Activated naive CD8-positive, alpha-beta T cell treated with anti-CD3 and anti-CD28 coated beads for 36 hours (primary cell): ENCODE results near the gene TMEM62. TPM values are rescaled to one million over a fixed set of nuclear protein-coding genes. Genes with fewer than 3 reads are reported as not detected.
A peak's percentile ranks its signal among the peaks of the same experiment; 100 is the strongest.
"Not testable (repeated sequence)": the region's sequence is repeated elsewhere in the genome, so short reads cannot be mapped to it uniquely, and the experiment has no call there.

Source experiments
- DNase-seq: peaks from one replicate; pipeline ENCODE4 v3.0.0; 2021
- H3K27ac Mint-ChIP-seq: one replicate; pipeline ENCODE4 v1.8.0; 2022; ENCODE audit warnings: mild to moderate bottlenecking, moderate library complexity, mixed read lengths
- H3K27me3 Mint-ChIP-seq: one replicate; pipeline ENCODE4 v1.8.0; 2022; ENCODE audit warnings: mild to moderate bottlenecking, mixed read lengths
- H3K36me3 Mint-ChIP-seq: one replicate; pipeline ENCODE4 v1.8.0; 2021; ENCODE audit warnings: mild to moderate bottlenecking, mixed read lengths
- H3K4me1 Mint-ChIP-seq: one replicate; pipeline ENCODE4 v1.8.0; 2021; ENCODE audit warnings: mixed read lengths
- H3K4me3 Mint-ChIP-seq: one replicate; pipeline ENCODE4 v1.8.0; 2022; ENCODE audit warnings: mild to moderate bottlenecking, moderate library complexity, mixed read lengths
- H3K9me3 Mint-ChIP-seq: one replicate; pipeline ENCODE4 v1.8.0; 2022; ENCODE audit warnings: mixed read lengths
- total RNA-seq, 2 experiments: library from RNA; stranded (reverse); gene quantifications; one replicate each; pipeline ENCODE4 v1.2.3, GENCODE V29; 2021

TMEM62 gene
- total RNA-seq, 2 experiments from 2014 or later, result 13.8 to 13.9 TPM

GRCh38 chr15:43218908-43219706 lies 85.7 kb downstream of the TMEM62 start:
- no peak overlapping the region for H3K27ac Mint-ChIP-seq
- no peaks in the 10 kb centered on the region for H3K36me3 Mint-ChIP-seq
- peaks cover 12% of the 10 kb centered on the region for H3K27me3 Mint-ChIP-seq
- H3K4me1 Mint-ChIP-seq, result no peaks in the 10 kb centered on the region
- no peak for DNase-seq
- H3K9me3 Mint-ChIP-seq, result no peaks in the 10 kb centered on the region
- H3K4me3 Mint-ChIP-seq, result no peak overlapping the region

- no peak for DNase-seq
- no peak overlapping the region for H3K4me3 Mint-ChIP-seq
- H3K9me3 Mint-ChIP-seq, result no peaks in the 10 kb centered on the region
- no peak overlapping the region for H3K27ac Mint-ChIP-seq
- peaks cover 14% of the 10 kb centered on the region for H3K27me3 Mint-ChIP-seq
- no peaks in the 10 kb centered on the region for H3K4me1 Mint-ChIP-seq
- H3K36me3 Mint-ChIP-seq, result no peaks in the 10 kb centered on the region
Measured at GRCh38 chr15:43219929-43220928, 86.8 kb downstream of the TMEM62 start.

- Mint-ChIP-seq H3K9me3 (no peaks in the 10 kb centered on the region), H3K27me3 (peaks cover 19% of the 10 kb centered on the region), H3K4me1 (peaks cover 5% of the 10 kb centered on the region), H3K27ac (no peak within 1 kb of the TSS), H3K4me3 (no peak within 1 kb of the TSS), H3K36me3 (no peaks in the 10 kb centered on the region)
- DNase-seq, result no peak
Measured at GRCh38 chr15:43220991-43221403, 87.6 kb downstream of the TMEM62 start, which contains the start of gene EPB42. TSS of gene EPB42 (minus strand) at chr15:43221018. CDS start at chr15:43220825, 193 bp downstream.

- no peak for DNase-seq
- Mint-ChIP-seq H3K9me3 (no peaks in the 10 kb centered on the region), H3K27ac (no peak overlapping the region), H3K27me3 (peaks cover 20% of the 10 kb centered on the region), H3K4me3 (no peak overlapping the region), H3K4me1 (peaks cover 6% of the 10 kb centered on the region), H3K36me3 (no peaks in the 10 kb centered on the region)
Measured at GRCh38 chr15:43221422-43221821, 88.0 kb downstream of the TMEM62 start.

GRCh38 chr15:43225201-43225949 lies 92.0 kb downstream of the TMEM62 start:
- Mint-ChIP-seq H3K27ac (no peak overlapping the region), H3K4me3 (peak overlapping the region; percentile 42), H3K36me3 (no peaks in the 10 kb centered on the region), H3K9me3 (no peaks in the 10 kb centered on the region), H3K27me3 (peaks cover 16% of the 10 kb centered on the region), H3K4me1 (peaks cover 6% of the 10 kb centered on the region)
- DNase-seq, result peak; percentile 26

GRCh38 chr15:43225950-43226255 lies 92.5 kb downstream of the TMEM62 start:
- not testable (repeated sequence) for H3K9me3 Mint-ChIP-seq, H3K36me3 Mint-ChIP-seq, DNase-seq, H3K4me1 Mint-ChIP-seq, H3K27ac Mint-ChIP-seq
- Mint-ChIP-seq H3K4me3 (peak overlapping the region; percentile 42), H3K27me3 (peaks cover 16% of the 10 kb centered on the region)

- H3K4me1 Mint-ChIP-seq, result peaks cover 6% of the 10 kb centered on the region
- no peak overlapping the region for H3K4me3 Mint-ChIP-seq
- no peaks in the 10 kb centered on the region for H3K36me3 Mint-ChIP-seq
- no peaks in the 10 kb centered on the region for H3K9me3 Mint-ChIP-seq
- H3K27me3 Mint-ChIP-seq, result peaks cover 16% of the 10 kb centered on the region
- H3K27ac Mint-ChIP-seq, result no peak overlapping the region
- DNase-seq, result no peak
Measured at GRCh38 chr15:43226436-43227305, 93.3 kb downstream of the TMEM62 start.

GRCh38 chr15:43229977-43230376 lies 96.6 kb downstream of the TMEM62 start:
- no peaks in the 10 kb centered on the region for H3K9me3 Mint-ChIP-seq
- no peaks in the 10 kb centered on the region for H3K36me3 Mint-ChIP-seq
- peaks cover 6% of the 10 kb centered on the region for H3K4me1 Mint-ChIP-seq
- H3K4me3 Mint-ChIP-seq, result no peak overlapping the region
- H3K27ac Mint-ChIP-seq, result no peak overlapping the region
- H3K27me3 Mint-ChIP-seq, result peaks cover 6% of the 10 kb centered on the region
- DNase-seq, result no peak

GRCh38 chr15:43230640-43231115 lies 97.3 kb downstream of the TMEM62 start:
- H3K4me3 Mint-ChIP-seq, result no peak overlapping the region
- H3K27ac Mint-ChIP-seq, result no peak overlapping the region
- H3K36me3 Mint-ChIP-seq, result no peaks in the 10 kb centered on the region
- DNase-seq, result no peak
- H3K9me3 Mint-ChIP-seq, result no peaks in the 10 kb centered on the region
- H3K27me3 Mint-ChIP-seq, result peaks cover 4% of the 10 kb centered on the region
- H3K4me1 Mint-ChIP-seq, result peaks cover 4% of the 10 kb centered on the region

- H3K27ac Mint-ChIP-seq, result no peak overlapping the region
- no peaks in the 10 kb centered on the region for H3K9me3 Mint-ChIP-seq
- no peaks in the 10 kb centered on the region for H3K27me3 Mint-ChIP-seq
- H3K4me1 Mint-ChIP-seq, result no peaks in the 10 kb centered on the region
- H3K4me3 Mint-ChIP-seq, result no peak overlapping the region
- no peak for DNase-seq
- no peaks in the 10 kb centered on the region for H3K36me3 Mint-ChIP-seq
Measured at GRCh38 chr15:43232289-43232874, 99.0 kb downstream of the TMEM62 start.

Other genes with a start within 250 kb of the TMEM62 start
- 1 to 10 TPM; 6.9 to 7.9 TPM for gene TTBK2, start 212.8 kb upstream of the TMEM62 start, total RNA-seq
- gene UBR1, start 27.5 kb upstream of the TMEM62 start, total RNA-seq, result 10 to 100 TPM; 27.5 to 31.3 TPM
- gene CCNDBP1, start 51.8 kb downstream of the TMEM62 start, total RNA-seq, result 10 to 100 TPM; 40.2 to 45.0 TPM
- gene EPB42, start 87.4 kb downstream of the TMEM62 start, total RNA-seq, result not detected
- gene TGM5, start 133.3 kb downstream of the TMEM62 start, total RNA-seq, result under 1 TPM; 0.16 to 0.38 TPM
- not detected for gene TGM7, start 168.7 kb downstream of the TMEM62 start, total RNA-seq
- gene LCMT2, start 197.0 kb downstream of the TMEM62 start, total RNA-seq, result 10 to 100 TPM; 12.4 to 14.3 TPM
- gene ZSCAN29, start 237.5 kb downstream of the TMEM62 start, total RNA-seq, result 10 to 100 TPM; 23.2 to 26.8 TPM
- 10 to 100 TPM; 38.0 to 38.3 TPM for gene TUBGCP4, start 237.5 kb downstream of the TMEM62 start, total RNA-seq